ENCODE data around the gene DHX34.
A peak's percentile ranks its signal among the peaks of the same experiment; 100 is the strongest.

DHX34 gene

GRCh38 chr19:47406711-47407416 lies 57.7 kb downstream of the DHX34 start:
- no peaks in the 10 kb centered on the region for H3K4me1 ChIP-seq (ENCODE audit: control insufficient read depth, insufficient read depth, low read length)
- POLR2A ChIA-PET: no interaction called here
- TF ChIP-seq ZNF211 (tag by site-specific recombination; IDR thresholded peaks at IDR 0.05; ENCODE audit: low read depth) (no peak), REST (tag by site-specific recombination; IDR thresholded peaks at IDR 0.05) (peak; percentile 88)
- CTCF ChIA-PET: no interaction called here
- H3K9me3 ChIP-seq (ENCODE audit: control insufficient read depth, insufficient read depth, low read depth, low read length): no peaks in the 10 kb centered on the region
- H3K36me3 ChIP-seq (ENCODE audit: control insufficient read depth in 2 of 2, insufficient read depth in 1 of 2, low read length in 2 of 2): peaks cover 0 to 8% of the 10 kb centered on the region in 2 experiments; a peak in 2 of 3 replicates
- H3K4me3 ChIP-seq (ENCODE audit: low read depth, low read length): no peak overlapping the region
- no peak overlapping the region for H3K27ac ChIP-seq (ENCODE audit: extremely low read depth, low read depth, low read length)

GRCh38 chr19:47407417-47407774 lies 58.3 kb downstream of the DHX34 start:
- POLR2A ChIA-PET: no interaction called here

DNA sequence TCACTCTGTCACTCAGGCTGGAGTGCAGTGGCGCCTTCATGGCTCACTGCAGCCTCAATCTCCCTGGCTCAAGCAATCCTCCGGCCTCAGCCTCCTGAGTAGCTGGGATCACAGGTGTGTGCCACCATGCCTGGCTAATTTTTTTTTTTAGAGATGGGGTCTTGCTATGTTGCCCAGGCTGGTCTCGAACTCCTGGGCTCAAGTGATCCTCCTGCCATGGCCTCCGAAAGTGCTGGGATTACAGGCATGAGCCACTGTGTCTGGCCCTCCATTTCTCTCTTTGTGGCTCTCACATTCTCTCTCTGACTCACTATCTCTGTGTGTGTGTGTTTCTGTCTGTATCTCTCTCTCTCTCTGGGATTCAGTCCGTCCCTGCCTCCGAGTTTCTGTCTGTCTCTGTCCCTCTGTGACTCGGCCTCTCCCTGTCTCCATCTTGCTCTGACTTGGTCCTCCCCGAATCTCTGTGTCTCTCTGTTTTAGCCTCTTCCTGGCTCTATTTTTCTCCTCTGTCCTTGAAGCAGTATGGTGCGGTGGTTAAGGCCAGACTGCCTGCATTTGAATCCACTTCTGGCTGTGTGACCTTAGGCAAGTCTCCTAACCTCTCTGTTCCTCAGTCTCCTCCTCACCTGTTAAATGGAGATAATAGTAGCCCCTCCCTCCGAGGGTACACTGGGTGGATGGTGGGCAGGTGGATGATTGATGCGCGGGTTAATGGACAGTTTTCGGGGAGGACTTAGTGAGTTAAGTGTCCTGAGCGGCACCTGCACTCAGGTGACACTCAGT lies 59.2 kb downstream of the DHX34 start:
- ChIA-PET POLR2A (no interaction called here), CTCF (no interaction called here)
- H3K4me1 ChIP-seq (ENCODE audit: control insufficient read depth, insufficient read depth, low read length): no peaks in the 10 kb centered on the region
- no peaks in the 10 kb centered on the region for H3K9me3 ChIP-seq (ENCODE audit: control insufficient read depth, insufficient read depth, low read depth, low read length)
- TF ChIP-seq ZNF521 (tag by site-specific recombination; IDR thresholded peaks at IDR 0.05): no peak
- peak; percentile 85 for TF ChIP-seq ZNF768 (tag by site-specific recombination; IDR thresholded peaks at IDR 0.05)
- no peak for TF ChIP-seq ZNF16 (tag by site-specific recombination; IDR thresholded peaks at IDR 0.05; ENCODE audit: low read depth)
- peak; percentile 91 for TF ChIP-seq ZNF121 (tag by site-specific recombination; IDR thresholded peaks at IDR 0.05)
- no peak for TF ChIP-seq ZNF645 (tag by site-specific recombination; IDR thresholded peaks at IDR 0.05)
- no peak for TF ChIP-seq ZNF530 (tag by site-specific recombination; IDR thresholded peaks at IDR 0.05; ENCODE audit: low read depth)
- peaks cover 0 to 8% of the 10 kb centered on the region in 2 experiments; a peak in 2 of 3 replicates for H3K36me3 ChIP-seq (ENCODE audit: control insufficient read depth in 2 of 2, insufficient read depth in 1 of 2, low read length in 2 of 2)
- no peak overlapping the region for H3K27ac ChIP-seq (ENCODE audit: extremely low read depth, low read depth, low read length)
- H3K4me3 ChIP-seq (ENCODE audit: low read depth, low read length): no peak overlapping the region

More at GRCh38 chr19:47407417-47407774, 58.3 kb downstream of the DHX34 start:
- Histone ChIP-seq H3K4me1 (ENCODE audit: control insufficient read depth, insufficient read depth, low read length) (no peaks in the 10 kb centered on the region), H3K27ac (ENCODE audit: extremely low read depth, low read depth, low read length) (no peak overlapping the region), H3K9me3 (ENCODE audit: control insufficient read depth, insufficient read depth, low read depth, low read length) (no peaks in the 10 kb centered on the region), H3K4me3 (ENCODE audit: low read depth, low read length) (no peak overlapping the region), H3K36me3 (ENCODE audit: control insufficient read depth in 2 of 2, insufficient read depth in 1 of 2, low read length in 2 of 2) (peaks cover 0 to 8% of the 10 kb centered on the region in 2 experiments; a peak in 2 of 3 replicates)
- peak; percentile 30; the same call in 1 of the 2 replicates for TF ChIP-seq REST (tag by site-specific recombination; IDR thresholded peaks at IDR 0.05)
- TF ChIP-seq, protein P1, sequence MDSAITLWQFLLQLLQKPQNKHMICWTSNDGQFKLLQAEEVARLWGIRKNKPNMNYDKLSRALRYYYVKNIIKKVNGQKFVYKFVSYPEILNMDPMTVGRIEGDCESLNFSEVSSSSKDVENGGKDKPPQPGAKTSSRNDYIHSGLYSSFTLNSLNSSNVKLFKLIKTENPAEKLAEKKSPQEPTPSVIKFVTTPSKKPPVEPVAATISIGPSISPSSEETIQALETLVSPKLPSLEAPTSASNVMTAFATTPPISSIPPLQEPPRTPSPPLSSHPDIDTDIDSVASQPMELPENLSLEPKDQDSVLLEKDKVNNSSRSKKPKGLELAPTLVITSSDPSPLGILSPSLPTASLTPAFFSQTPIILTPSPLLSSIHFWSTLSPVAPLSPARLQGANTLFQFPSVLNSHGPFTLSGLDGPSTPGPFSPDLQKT (IDR thresholded peaks at IDR 0.05; ENCODE audit: borderline replicate concordance, low read depth, low read length): no peak
- CTCF ChIA-PET: no interaction called here
